HG03060 (cell line): Measurements from ENCODE around the gene DAPK1.

ENCODE experiments used
- ATAC-seq: cut with Tn5 transposase; IDR thresholded peaks from one replicate; pipeline ENCODE4 v1.9.1; 2021; ENCODE audit warnings: low read depth, moderate number of reproducible peaks; ENCODE audit not compliant: unreplicated experiment

DAPK1 gene

GRCh38 chr9:87751868-87752267 lies 254.2 kb downstream of the DAPK1 start:
- ATAC-seq = no peak

- ATAC-seq = no peak
Measured at GRCh38 chr9:87753313-87753712, 255.6 kb downstream of the DAPK1 start.
